Spinal cord (tissue), 10 donors: ENCODE measurements around the gene CAND1. TPM values are rescaled to one million over a fixed set of nuclear protein-coding genes. Genes with fewer than 3 reads are reported as not detected.
"Not testable (repeated sequence)": the region's sequence is repeated elsewhere in the genome, so short reads cannot be mapped to it uniquely, and the experiment has no call there.

Experiments
- DNase-seq, 6 donors: peaks; one replicate each; pipeline versions ENCODE4 v3.0.0 to v3.0.0-alpha.2; 2013 to 2015; ENCODE audit warnings: low spot score in 6 of 6, low read depth in 4 of 6
- H3K27ac ChIP-seq: one replicate; pipeline ENCODE4 v1.5.1; 2013; ENCODE audit warnings: low read depth, low read length, control low read depth
- H3K27me3 ChIP-seq: one replicate; pipeline ENCODE4 v1.6.1; 2013; ENCODE audit warnings: low read length; ENCODE audit not compliant: control insufficient read depth, insufficient read depth
- H3K36me3 ChIP-seq: one replicate; pipeline ENCODE4 v1.6.1; 2013; ENCODE audit warnings: low read length; ENCODE audit not compliant: control insufficient read depth, insufficient read depth
- H3K4me1 ChIP-seq: one replicate; pipeline ENCODE4 v1.6.1; 2013; ENCODE audit warnings: low read length; ENCODE audit not compliant: control insufficient read depth, insufficient read depth
- H3K4me3 ChIP-seq: one replicate; pipeline ENCODE4 v1.5.1; 2013; ENCODE audit warnings: low read depth, low read length, control low read depth
- H3K9me3 ChIP-seq: one replicate; pipeline ENCODE4 v1.6.1; 2013; ENCODE audit warnings: low read length; ENCODE audit not compliant: control insufficient read depth, insufficient read depth
- WGBS: methylation state at CpG from one replicate; pipeline ENCODE4 v1.1.5; 2013; ENCODE audit warnings: missing lambda C conversion rate; ENCODE audit not compliant: insufficient coverage; 5-methylcytosine and 5-hydroxymethylcytosine counted together
- polyA plus RNA-seq, 2 donors: library from polyadenylated mRNA; unstranded; fragments of 120-200 nt; gene quantifications; one replicate each; pipeline ENCODE4 v1.2.1, GENCODE V29; 2013; ENCODE audit not compliant: insufficient read length in 2 of 2
- total RNA-seq, 2 donors: library from RNA; depleted of rRNA in 1 of 2; stranded (reverse); fragments of 120-200 nt in 1 of 2; fragments of >200 nt in 1 of 2; gene quantifications; one replicate each; pipeline versions ENCODE4 v1.2.3 to v1.2.4, GENCODE V29; 2013 to 2014
- donor health status: healthy.

CAND1 gene
- total and polyA plus RNA-seq, 4 donors = 115 to 249 (median 155) TPM

GRCh38 chr12:67323007-67323406 lies 53.8 kb downstream of the CAND1 start:
- Histone ChIP-seq H3K4me1 (no peaks in the 10 kb centered on the region), H3K27me3 (no peaks in the 10 kb centered on the region), H3K36me3 (peaks cover 3% of the 10 kb centered on the region), H3K9me3 (peaks cover 1% of the 10 kb centered on the region), H3K27ac (no peak overlapping the region), H3K4me3 (no peak overlapping the region)
- no peak for DNase-seq
- 91% methylated on average over 3 of the region's 3 CpGs for WGBS

- peaks cover 3% of the 10 kb centered on the region for H3K36me3 ChIP-seq
- DNase-seq = no peak
- peaks cover 1% of the 10 kb centered on the region for H3K9me3 ChIP-seq
- no peak overlapping the region for H3K4me3 ChIP-seq
- H3K4me1 ChIP-seq = no peaks in the 10 kb centered on the region
- H3K27me3 ChIP-seq = no peaks in the 10 kb centered on the region
- no peak overlapping the region for H3K27ac ChIP-seq
Measured at GRCh38 chr12:67326637-67327036, 57.5 kb downstream of the CAND1 start.

GRCh38 chr12:67327466-67327865 lies 58.3 kb downstream of the CAND1 start:
- Histone ChIP-seq H3K4me1 (no peaks in the 10 kb centered on the region), H3K27me3 (no peaks in the 10 kb centered on the region), H3K36me3 (peaks cover 3% of the 10 kb centered on the region), H3K27ac (no peak overlapping the region), H3K9me3 (peaks cover 1% of the 10 kb centered on the region), H3K4me3 (no peak overlapping the region)
- no peak for DNase-seq
- 88% methylated on average over 2 of the region's 2 CpGs for WGBS

GRCh38 chr12:67331123-67331522 lies 62.0 kb downstream of the CAND1 start:
- H3K36me3 ChIP-seq = no peaks in the 10 kb centered on the region
- no peaks in the 10 kb centered on the region for H3K27me3 ChIP-seq
- no peak overlapping the region for H3K27ac ChIP-seq
- H3K4me3 ChIP-seq = no peak overlapping the region
- no peak for DNase-seq
- no peaks in the 10 kb centered on the region for H3K9me3 ChIP-seq
- no CpG with 5 or more reads among the region's 1 CpG for WGBS
- H3K4me1 ChIP-seq = no peaks in the 10 kb centered on the region

- H3K4me3 ChIP-seq = no peak overlapping the region
- H3K27ac ChIP-seq = no peak overlapping the region
- no peaks in the 10 kb centered on the region for H3K27me3 ChIP-seq
- no peaks in the 10 kb centered on the region for H3K36me3 ChIP-seq
- DNase-seq = no peak
- no peaks in the 10 kb centered on the region for H3K4me1 ChIP-seq
- no peaks in the 10 kb centered on the region for H3K9me3 ChIP-seq
Measured at GRCh38 chr12:67331828-67332227, 62.7 kb downstream of the CAND1 start.

- H3K4me1 ChIP-seq = no peaks in the 10 kb centered on the region
- no peak for DNase-seq
- H3K4me3 ChIP-seq = no peak overlapping the region
- H3K27ac ChIP-seq = no peak overlapping the region
- WGBS = no CpG with 5 or more reads among the region's 1 CpG
- no peaks in the 10 kb centered on the region for H3K9me3 ChIP-seq
- no peaks in the 10 kb centered on the region for H3K27me3 ChIP-seq
- no peaks in the 10 kb centered on the region for H3K36me3 ChIP-seq
Measured at GRCh38 chr12:67333649-67334048, 64.5 kb downstream of the CAND1 start.

GRCh38 chr12:67338426-67338825 lies 69.3 kb downstream of the CAND1 start:
- Histone ChIP-seq H3K4me3 (no peak overlapping the region), H3K27me3 (no peaks in the 10 kb centered on the region), H3K4me1 (no peaks in the 10 kb centered on the region), H3K36me3 (no peaks in the 10 kb centered on the region), H3K27ac (no peak overlapping the region), H3K9me3 (no peaks in the 10 kb centered on the region)
- no peak for DNase-seq

- no peaks in the 10 kb centered on the region for H3K36me3 ChIP-seq
- DNase-seq = no peak
- H3K27me3 ChIP-seq = no peaks in the 10 kb centered on the region
- no peaks in the 10 kb centered on the region for H3K4me1 ChIP-seq
- H3K4me3 ChIP-seq = no peak overlapping the region
- H3K9me3 ChIP-seq = no peaks in the 10 kb centered on the region
- no peak overlapping the region for H3K27ac ChIP-seq
- 75% methylated on average over 1 of the region's 1 CpG for WGBS
Measured at GRCh38 chr12:67339530-67339929, 70.4 kb downstream of the CAND1 start.

GRCh38 chr12:67341086-67341485 lies 71.9 kb downstream of the CAND1 start:
- not testable (repeated sequence) for DNase-seq, H3K27me3 ChIP-seq, H3K27ac ChIP-seq, H3K36me3 ChIP-seq, H3K4me1 ChIP-seq, H3K9me3 ChIP-seq, H3K4me3 ChIP-seq
- WGBS = 100% methylated on average over 5 of the region's 14 CpGs

GRCh38 chr12:67344979-67345710 lies 76.0 kb downstream of the CAND1 start:
- no peak overlapping the region for H3K27ac ChIP-seq
- no peaks in the 10 kb centered on the region for H3K9me3 ChIP-seq
- H3K36me3 ChIP-seq = no peaks in the 10 kb centered on the region
- H3K27me3 ChIP-seq = no peaks in the 10 kb centered on the region
- no peak for DNase-seq
- H3K4me3 ChIP-seq = no peak overlapping the region
- no peaks in the 10 kb centered on the region for H3K4me1 ChIP-seq
- no CpG with 5 or more reads among the region's 2 CpGs for WGBS
